Hepatocyte (in vitro differentiated cells): ENCODE data around the gene CHSY3.

Source experiments
- EZH2 ChIP-seq: fragments of 200-600 bp; sonication (generic); IDR thresholded peaks from 2 replicates; pipeline ENCODE4 v1.6.1; 2016; ENCODE audit warnings: antibody characterized with exemption, mild to moderate bottlenecking, borderline replicate concordance
- EZH2phosphoT487 ChIP-seq: fragments of 200-600 bp; sonication (generic); IDR thresholded peaks from one replicate; pipeline ENCODE4 v1.6.1; 2018; ENCODE audit warnings: antibody characterized with exemption, mild to moderate bottlenecking, low read depth, moderate library complexity; ENCODE audit not compliant: unreplicated experiment, severe bottlenecking
- TF ChIP-seq, protein P1 (sequence below): fragments of 200-600 bp; sonication (generic); IDR thresholded peaks from 2 replicates; pipeline ENCODE4 v1.5.1; 2016; ENCODE audit warnings: antibody characterized with exemption, mild to moderate bottlenecking; ENCODE audit not compliant: poor library complexity

- TF ChIP-seq, protein P1, sequence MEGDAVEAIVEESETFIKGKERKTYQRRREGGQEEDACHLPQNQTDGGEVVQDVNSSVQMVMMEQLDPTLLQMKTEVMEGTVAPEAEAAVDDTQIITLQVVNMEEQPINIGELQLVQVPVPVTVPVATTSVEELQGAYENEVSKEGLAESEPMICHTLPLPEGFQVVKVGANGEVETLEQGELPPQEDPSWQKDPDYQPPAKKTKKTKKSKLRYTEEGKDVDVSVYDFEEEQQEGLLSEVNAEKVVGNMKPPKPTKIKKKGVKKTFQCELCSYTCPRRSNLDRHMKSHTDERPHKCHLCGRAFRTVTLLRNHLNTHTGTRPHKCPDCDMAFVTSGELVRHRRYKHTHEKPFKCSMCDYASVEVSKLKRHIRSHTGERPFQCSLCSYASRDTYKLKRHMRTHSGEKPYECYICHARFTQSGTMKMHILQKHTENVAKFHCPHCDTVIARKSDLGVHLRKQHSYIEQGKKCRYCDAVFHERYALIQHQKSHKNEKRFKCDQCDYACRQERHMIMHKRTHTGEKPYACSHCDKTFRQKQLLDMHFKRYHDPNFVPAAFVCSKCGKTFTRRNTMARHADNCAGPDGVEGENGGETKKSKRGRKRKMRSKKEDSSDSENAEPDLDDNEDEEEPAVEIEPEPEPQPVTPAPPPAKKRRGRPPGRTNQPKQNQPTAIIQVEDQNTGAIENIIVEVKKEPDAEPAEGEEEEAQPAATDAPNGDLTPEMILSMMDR, result no peak
- TF ChIP-seq EZH2, result no peak
- no peak for TF ChIP-seq EZH2phosphoT487
Measured at GRCh38 chr5:130198927-130199326, 294.7 kb downstream of the CHSY3 start.
